SHP77 (cell line): Measurements from ENCODE around the gene OXTR.
"Not testable (repeated sequence)": the region's sequence is repeated elsewhere in the genome, so short reads cannot be mapped to it uniquely, and the experiment has no call there.

ENCODE experiments used
- DNase-seq, 2 experiments: peaks; one replicate each; lab custom pipeline; 2025; lab: John Stamatoyannopoulos, UW

Gene OXTR

GRCh38 chr3:8739757-8740504, 29.5 kb downstream of the OXTR start:
- no peak for DNase-seq

DNA sequence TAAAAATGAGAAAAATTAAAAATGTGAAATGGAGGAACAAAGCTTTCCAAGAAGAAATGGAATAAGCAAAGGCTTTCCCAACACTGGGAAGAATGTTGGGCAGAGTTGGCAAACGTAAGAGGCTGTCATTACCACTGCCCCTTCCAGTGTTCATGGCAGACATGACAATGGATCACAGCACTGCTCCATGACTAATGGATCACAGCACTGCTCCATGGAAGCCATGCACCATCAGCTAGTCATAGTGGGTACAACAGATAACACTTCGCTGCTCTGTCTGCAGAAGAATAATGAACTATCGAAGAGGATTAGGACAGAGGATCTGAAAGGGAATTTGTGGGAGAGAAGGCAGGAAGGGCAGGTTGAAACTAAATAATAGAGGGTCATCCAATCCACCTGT, 30.8 kb downstream of the OXTR start:
- no peak for DNase-seq

GRCh38 chr3:8737823-8738222, 31.6 kb downstream of the OXTR start:
- DNase-seq, result no peak

- no peak for DNase-seq
These were observed 32.1 kb downstream of the OXTR start for GRCh38 chr3:8737301-8737700.

GRCh38 chr3:8736436-8736835, 33.0 kb downstream of the OXTR start:
- no peak for DNase-seq

- DNase-seq, result no peak
These were observed 34.5 kb downstream of the OXTR start for GRCh38 chr3:8734908-8735307.

DNA sequence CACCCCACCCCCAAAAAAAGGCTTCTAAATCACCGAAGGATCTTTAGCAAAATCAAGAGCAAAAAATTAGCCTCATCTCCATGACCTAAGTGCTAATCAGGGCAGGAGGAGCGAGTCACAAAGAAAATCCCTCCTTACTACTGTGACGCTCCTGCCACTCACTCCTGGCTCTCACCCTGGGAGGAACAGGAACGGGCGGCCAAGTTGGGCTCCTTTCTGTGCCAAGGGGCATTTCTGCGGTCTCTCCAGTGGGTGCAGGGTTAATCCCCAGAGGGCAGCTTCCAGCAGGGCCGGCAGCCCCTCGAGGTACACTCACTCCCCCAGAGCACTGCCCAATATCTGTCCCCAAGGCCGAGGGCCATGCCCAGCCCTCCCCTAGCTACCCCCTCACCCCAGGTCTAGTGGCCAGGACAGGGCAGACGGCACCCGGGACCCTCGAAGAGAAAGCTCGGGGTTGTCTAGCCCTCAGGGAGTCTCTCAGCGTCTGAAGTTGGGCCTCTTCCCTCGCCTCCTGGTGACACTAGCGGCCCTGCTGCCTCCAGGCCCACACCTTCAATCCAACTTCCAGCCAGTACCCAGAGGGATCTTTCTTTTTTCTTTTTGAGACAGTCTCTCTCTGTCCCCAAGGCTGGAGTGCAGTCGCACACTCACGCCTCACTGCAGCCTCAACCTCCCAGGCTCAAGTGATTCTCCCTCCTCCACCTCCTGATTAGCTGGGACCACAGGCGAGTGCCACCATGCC, 35.1 kb downstream of the OXTR start:
- DNase-seq, result no peak

DNA sequence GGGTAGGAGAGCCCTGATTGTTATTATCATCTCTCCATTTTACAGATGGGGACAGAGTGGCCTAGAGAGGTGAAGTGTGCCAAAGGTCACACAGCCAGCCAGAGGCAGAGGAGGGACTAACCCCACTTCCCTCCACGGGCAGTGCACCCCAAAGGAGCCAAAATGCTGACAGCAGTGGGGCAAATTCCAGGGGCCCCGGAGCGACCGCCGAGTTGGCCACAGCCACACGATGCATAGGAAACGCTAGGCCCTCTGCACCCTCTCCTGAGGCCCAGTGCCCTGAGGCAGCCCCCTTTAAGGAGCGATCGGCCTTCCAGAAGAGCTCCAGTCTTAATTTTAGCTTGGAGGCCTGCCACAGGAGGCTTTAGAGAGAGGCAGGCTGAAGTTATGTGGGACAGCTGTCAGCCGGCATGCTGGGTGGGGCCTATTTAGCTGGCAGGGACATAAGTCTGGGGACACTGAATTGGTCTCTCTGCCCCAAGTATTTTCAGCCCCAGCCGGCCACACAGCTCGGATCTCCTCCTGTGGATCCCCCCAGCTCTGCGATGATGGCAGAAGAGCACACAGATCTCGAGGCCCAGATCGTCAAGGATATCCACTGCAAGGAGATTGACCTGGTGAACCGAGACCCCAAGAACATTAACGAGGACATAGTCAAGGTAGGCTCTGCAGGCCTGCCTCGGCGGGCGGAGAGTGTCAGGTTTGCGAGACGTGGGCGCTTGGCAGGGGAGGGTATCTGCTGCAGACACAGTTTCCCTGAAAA, 35.9 kb downstream of the OXTR start, which contains the start of gene CAV3:
Gene CAV3 (plus strand): TSS at position 471 of the 763 bp plus-strand sequence. CDS start 75 bp downstream, at position 546.
- DNase-seq, result no peak

- DNase-seq, result no peak
These were observed 37.0 kb downstream of the OXTR start for GRCh38 chr3:8732413-8732812.

GRCh38 chr3:8730656-8731055, 38.8 kb downstream of the OXTR start:
- DNase-seq, result no peak

- no peak for DNase-seq
These were observed 39.9 kb downstream of the OXTR start for GRCh38 chr3:8729479-8729878.

DNA sequence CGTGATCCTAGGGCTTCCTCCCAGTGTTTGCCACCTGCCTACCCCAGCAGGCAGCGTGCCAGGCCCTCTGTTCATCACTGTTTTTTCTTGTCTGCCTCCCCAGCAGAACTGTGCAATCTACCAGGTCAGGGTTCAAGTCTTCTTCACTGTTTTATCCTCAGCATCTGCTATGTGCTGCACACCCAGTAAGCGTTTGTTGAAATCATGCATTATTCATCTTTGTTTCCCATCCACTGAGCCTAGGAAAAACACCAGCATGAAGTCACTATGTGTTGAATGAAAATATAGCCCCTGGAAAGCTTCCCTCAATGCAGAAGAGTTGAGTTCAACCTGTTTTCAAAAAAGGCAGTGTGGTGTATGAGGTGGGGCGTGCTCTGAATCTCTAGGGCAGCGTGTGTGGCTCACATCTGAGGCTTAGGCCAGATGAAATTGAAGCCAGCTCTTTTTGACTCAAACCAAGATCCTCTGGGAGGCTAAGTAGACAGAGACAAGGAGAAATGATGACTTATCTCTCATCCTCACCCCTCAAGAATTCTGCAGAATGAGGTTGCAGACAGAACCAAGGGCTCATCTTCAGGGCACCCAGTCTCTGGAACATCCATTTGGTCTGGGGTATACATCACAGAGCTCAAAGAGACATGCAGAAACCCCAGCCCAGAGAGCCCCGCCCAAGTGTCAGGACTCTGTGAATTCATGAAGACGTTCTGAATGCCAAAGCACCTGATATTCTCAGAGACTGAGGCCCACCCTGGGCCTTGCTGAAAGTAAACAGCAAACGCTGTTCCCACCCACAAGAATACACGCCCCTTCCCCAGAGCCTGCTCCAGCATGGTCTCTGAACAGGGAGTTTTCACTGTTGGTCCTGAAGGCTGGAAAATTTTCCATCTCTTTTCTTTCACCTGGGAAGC, 41.6 kb downstream of the OXTR start:
- DNase-seq, result peak; percentile 37 to 58

GRCh38 chr3:8724108-8724752, 45.2 kb downstream of the OXTR start:
- no peak for DNase-seq

DNA sequence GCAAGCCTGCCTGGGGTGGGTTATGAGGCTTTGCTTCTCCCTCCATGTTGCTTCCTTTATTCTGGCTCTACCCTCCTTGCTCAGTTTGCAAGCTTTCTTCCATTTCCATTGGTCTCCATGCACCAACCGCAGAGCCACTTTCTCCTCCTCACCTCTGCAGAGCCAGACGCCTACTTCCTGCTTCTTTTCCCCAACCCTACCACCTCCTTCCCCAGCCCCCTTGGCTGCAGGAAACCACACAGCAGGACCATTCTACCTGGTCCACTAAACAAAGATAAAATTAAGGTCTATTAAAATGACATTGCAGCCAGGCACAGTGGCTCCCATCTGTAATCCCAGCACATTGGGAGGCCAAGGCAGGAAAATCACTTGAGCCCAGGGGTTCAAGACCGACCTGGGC, 45.8 kb downstream of the OXTR start:
- no peak for DNase-seq

DNA sequence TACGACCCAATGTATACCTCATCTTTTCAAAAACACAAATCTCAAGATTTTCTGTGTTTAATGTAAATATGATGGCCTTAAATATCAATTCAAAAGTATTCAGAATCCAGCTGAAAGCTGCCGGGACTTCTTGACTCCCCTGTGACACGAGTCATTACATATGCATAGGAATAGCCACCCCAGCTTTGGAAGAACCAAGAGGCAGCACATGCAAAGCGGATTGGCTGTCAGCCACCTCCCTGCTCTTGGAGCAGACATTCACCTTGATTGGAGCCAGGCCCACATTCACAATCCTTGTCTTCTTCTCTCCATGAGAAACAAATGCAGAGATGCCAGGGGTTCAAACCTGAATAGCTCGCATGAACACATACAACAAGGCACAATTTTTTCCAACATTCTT, 46.6 kb downstream of the OXTR start:
- DNase-seq, result no peak

GRCh38 chr3:8715757-8716156, 53.7 kb downstream of the OXTR start:
- not testable (repeated sequence) for DNase-seq

- DNase-seq, result no peak
These were observed 55.3 kb downstream of the OXTR start for GRCh38 chr3:8713901-8714759.

GRCh38 chr3:8712908-8713255, 56.5 kb downstream of the OXTR start:
- DNase-seq, result peak in 1 of 2 experiments; percentile 76

- DNase-seq, result peak; percentile 45 to 80
These were observed 57.1 kb downstream of the OXTR start for GRCh38 chr3:8712045-8712907.
